ENCODE data around the gene THPO. TPM values are rescaled to one million over a fixed set of nuclear protein-coding genes. Genes with fewer than 3 reads are reported as not detected.

Gene THPO
- total and polyA plus RNA-seq, 2 donors (not counting 3 experiments of a cell fraction or from before 2014, with no cell fraction given), result 0.08 TPM; not detected in 1

- no peak for DNase-seq (ENCODE audit: low read depth, low spot score)
- no peak for TF ChIP-seq CTCF (IDR thresholded peaks at IDR 0.05; ENCODE audit: extremely low read depth in 1 of 2, insufficient read depth in 1 of 2, low read depth in 1 of 2, low read length in 2 of 2)
- no peak for TF ChIP-seq GATA2 (IDR thresholded peaks at IDR 0.05; ENCODE audit: insufficient read depth, insufficient read length, low read depth, low read length)
- no peak for TF ChIP-seq FOS (IDR thresholded peaks at IDR 0.05; ENCODE audit: borderline replicate concordance, insufficient read depth, low read length)
- no peak for TF ChIP-seq MAX (IDR thresholded peaks at IDR 0.05; ENCODE audit: insufficient read depth, insufficient read length)
- no peak for TF ChIP-seq POLR2A (IDR thresholded peaks at IDR 0.05; ENCODE audit: low read depth, low read length)
- no peak for TF ChIP-seq MYC (IDR thresholded peaks at IDR 0.05; ENCODE audit: low read depth, low read length)
- TF ChIP-seq JUN (IDR thresholded peaks at IDR 0.05; ENCODE audit: borderline replicate concordance, insufficient read depth, insufficient read length, low read depth), result no peak
- no peak for TF ChIP-seq POLR2AphosphoS5 (IDR thresholded peaks at IDR 0.05; ENCODE audit: insufficient read depth, low read depth, low read length)
- TF ChIP-seq EZH2 (IDR thresholded peaks at IDR 0.05; ENCODE audit: borderline replicate concordance, low read depth, low read length, severe bottlenecking), result no peak
Observed at GRCh38 chr3:184325715-184326369, 52.2 kb downstream of the THPO start.

More at GRCh38 chr3:184325715-184326369, 52.2 kb downstream of the THPO start:
- no TSS peak for BruUV-seq (replicated peaks)
- no peak overlapping the region for H3K4me3 ChIP-seq (replicated peaks in 1 of 3; ENCODE audit: insufficient read depth in 1 of 3, low read depth in 1 of 3, low read length in 3 of 3)
- CTCF ChIA-PET, result no interaction called here
- intact Hi-C loops (cut with micrococcal nuclease) (no loop called here), dilution Hi-C loops (cut with MboI; ENCODE audit: extremely low pct_ligation_motif_present, low sequenced_read_pairs) (no loop called here)
- H3K9ac ChIP-seq (replicated peaks; ENCODE audit: extremely low read depth, insufficient read depth, low read length), result no peak overlapping the region
- no peaks in the 10 kb centered on the region for H3K9me3 ChIP-seq (replicated peaks; ENCODE audit: control insufficient read depth, insufficient read depth, low read length)
- H3K27ac ChIP-seq (ENCODE audit: insufficient read depth, low read depth, low read length), result no peak overlapping the region
- POLR2A ChIA-PET, result no interaction called here
- peaks cover 73 to 80% of the 10 kb centered on the region in 2 experiments for H3K36me3 ChIP-seq (ENCODE audit: control insufficient read depth in 2 of 2, extremely low read depth in 1 of 2, insufficient read depth in 2 of 2, low read length in 2 of 2)
- H3K9me1 ChIP-seq (replicated peaks; ENCODE audit: control insufficient read depth, extremely low read depth, insufficient read depth, low read length), result no peaks in the 10 kb centered on the region
- no peaks in the 10 kb centered on the region for H4K20me1 ChIP-seq (replicated peaks; ENCODE audit: control insufficient read depth, extremely low read depth, insufficient read depth, low read length)
- peaks cover 67% of the 10 kb centered on the region for H3K79me2 ChIP-seq (ENCODE audit: control insufficient read depth, insufficient read depth, low read length)
- H3K27me3 ChIP-seq (ENCODE audit: control insufficient read depth in 2 of 2, insufficient read depth in 2 of 2, low read length in 2 of 2), result no peaks in the 10 kb centered on the region
- no peak overlapping the region for H2AFZ ChIP-seq (ENCODE audit: low read depth, low read length)
- peaks cover 4% of the 10 kb centered on the region for H3K4me1 ChIP-seq (ENCODE audit: control insufficient read depth, extremely low read depth, insufficient read depth, low read length)
- no peak for FAIRE-seq
- no peak overlapping the region for H3K4me2 ChIP-seq (ENCODE audit: insufficient read depth, low read length)

All from endothelial cell of umbilical vein (primary cell).